HEK293T (cell line): ENCODE measurements around the gene SERBP1.
"Not testable (repeated sequence)": the region's sequence is repeated elsewhere in the genome, so short reads cannot be mapped to it uniquely, and the experiment has no call there.

Experiments
- CTCF ChIA-PET: fragments of 350-600 bp; formaldehyde crosslinking; extraction: SDS; loops from one replicate; lab custom pipeline; 2021; ENCODE audit warnings: antibody characterized with exemption, inconsistent platforms; lab: Yijun Ruan, JAX
- POLR2A ChIA-PET: fragments of 350-600 bp; formaldehyde crosslinking; extraction: SDS; loops from one replicate; lab custom pipeline; 2020; ENCODE audit warnings: antibody characterized with exemption, inconsistent platforms; lab: Yijun Ruan, JAX
- DNase-seq: peaks from one replicate; pipeline ENCODE4 v3.0.0; 2012; ENCODE audit warnings: mixed read lengths; ENCODE audit errors: extremely low spot score
- ARNT ChIP-seq: fragments of 450-650 bp; IDR thresholded peaks from 2 replicates; pipeline ENCODE4 v1.6.1; 2017; ENCODE audit warnings: mild to moderate bottlenecking
- BHLHE40 ChIP-seq: fragments of 450-650 bp; IDR thresholded peaks from 2 replicates; pipeline ENCODE4 v1.6.1; 2016; ENCODE audit warnings: mild to moderate bottlenecking, moderate library complexity, borderline replicate concordance
- CTBP1 ChIP-seq: fragments of 450-650 bp; IDR thresholded peaks from 2 replicates; pipeline ENCODE4 v1.6.1; 2016; ENCODE audit warnings: borderline replicate concordance
- ELF4 ChIP-seq: fragments of 450-650 bp; IDR thresholded peaks from 2 replicates; pipeline ENCODE4 v1.6.1; 2017; ENCODE audit warnings: antibody characterized with exemption
- FOXA1 ChIP-seq: fragments of 450-650 bp; IDR thresholded peaks from 2 replicates; pipeline ENCODE4 v1.6.1; 2016; ENCODE audit warnings: mild to moderate bottlenecking
- FOXK2 ChIP-seq: fragments of 450-650 bp; IDR thresholded peaks from 2 replicates; pipeline ENCODE4 v1.6.1; 2016; ENCODE audit warnings: mild to moderate bottlenecking
- FOXM1 ChIP-seq: fragments of 450-650 bp; IDR thresholded peaks from 2 replicates; pipeline ENCODE4 v1.6.1; 2017; ENCODE audit warnings: mild to moderate bottlenecking, borderline replicate concordance
- HDGF ChIP-seq: fragments of 450-650 bp; IDR thresholded peaks from 2 replicates; pipeline ENCODE4 v1.6.1; 2017; ENCODE audit warnings: antibody characterized with exemption, borderline replicate concordance
- L3MBTL2 ChIP-seq: fragments of 450-650 bp; conservative IDR thresholded peaks from 2 replicates; pipeline ENCODE4 v1.6.1; 2016; ENCODE audit warnings: mild to moderate bottlenecking
- LEF1 ChIP-seq: fragments of 450-650 bp; IDR thresholded peaks from 2 replicates; pipeline ENCODE4 v1.6.1; 2017; ENCODE audit warnings: mild to moderate bottlenecking, borderline replicate concordance
- NFRKB ChIP-seq: fragments of 450-650 bp; IDR thresholded peaks from 2 replicates; pipeline ENCODE4 v1.6.1; 2016; ENCODE audit warnings: mild to moderate bottlenecking, moderate library complexity
- SP1 ChIP-seq: fragments of 450-650 bp; IDR thresholded peaks from 2 replicates; pipeline ENCODE4 v1.6.1; 2017
- SUZ12 ChIP-seq: fragments of 450-650 bp; IDR thresholded peaks from 2 replicates; pipeline ENCODE4 v1.6.1; 2016; ENCODE audit warnings: mild to moderate bottlenecking
- TARDBP ChIP-seq: fragments of 450-650 bp; IDR thresholded peaks from 2 replicates; pipeline ENCODE4 v1.6.1; 2016
- ZNF384 ChIP-seq: fragments of 450-650 bp; IDR thresholded peaks from 2 replicates; pipeline ENCODE4 v1.6.1; 2016
- TF ChIP-seq, protein P1 (sequence below): fragments of 450-650 bp; IDR thresholded peaks from 2 replicates; pipeline ENCODE4 v1.6.1; 2016

The SERBP1 gene

DNA sequence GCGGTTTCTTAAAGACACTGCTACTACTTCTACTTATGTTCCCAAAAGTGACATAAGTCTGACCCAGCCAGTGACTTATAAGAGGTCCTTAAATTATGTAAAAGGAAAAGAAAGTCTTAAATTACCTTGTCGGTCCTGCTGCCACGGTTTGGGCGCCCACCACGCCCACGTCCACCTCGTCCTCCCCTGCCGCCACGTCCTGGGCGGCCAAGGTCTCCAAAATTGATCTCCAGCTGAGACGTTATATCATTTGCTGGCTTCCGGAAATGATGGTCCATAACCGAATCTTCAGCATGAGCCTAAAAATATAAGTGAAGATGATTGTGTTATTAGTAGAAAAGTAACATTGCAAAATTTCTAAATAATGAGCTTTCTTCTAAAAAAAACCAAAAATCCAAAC, 15.2 kb downstream of the SERBP1 start:
- no peak for DNase-seq
- POLR2A ChIA-PET, result interaction anchor here (1.0 kb wide), 1 partner anchor 14 kb away, joined by 5 read pairs; no protein-coding TSS in a partner anchor
- CTCF ChIA-PET, result no interaction called here
- TF ChIP-seq CTBP1 (no peak), FOXK2 (no peak), ARNT (no peak), SP1 (no peak), ZNF384 (no peak), NFRKB (no peak), HDGF (no peak), L3MBTL2 (no peak), SUZ12 (no peak), FOXA1 (no peak)
- TF ChIP-seq, protein P1, sequence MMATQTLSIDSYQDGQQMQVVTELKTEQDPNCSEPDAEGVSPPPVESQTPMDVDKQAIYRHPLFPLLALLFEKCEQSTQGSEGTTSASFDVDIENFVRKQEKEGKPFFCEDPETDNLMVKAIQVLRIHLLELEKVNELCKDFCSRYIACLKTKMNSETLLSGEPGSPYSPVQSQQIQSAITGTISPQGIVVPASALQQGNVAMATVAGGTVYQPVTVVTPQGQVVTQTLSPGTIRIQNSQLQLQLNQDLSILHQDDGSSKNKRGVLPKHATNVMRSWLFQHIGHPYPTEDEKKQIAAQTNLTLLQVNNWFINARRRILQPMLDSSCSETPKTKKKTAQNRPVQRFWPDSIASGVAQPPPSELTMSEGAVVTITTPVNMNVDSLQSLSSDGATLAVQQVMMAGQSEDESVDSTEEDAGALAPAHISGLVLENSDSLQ, result no peak

DNA sequence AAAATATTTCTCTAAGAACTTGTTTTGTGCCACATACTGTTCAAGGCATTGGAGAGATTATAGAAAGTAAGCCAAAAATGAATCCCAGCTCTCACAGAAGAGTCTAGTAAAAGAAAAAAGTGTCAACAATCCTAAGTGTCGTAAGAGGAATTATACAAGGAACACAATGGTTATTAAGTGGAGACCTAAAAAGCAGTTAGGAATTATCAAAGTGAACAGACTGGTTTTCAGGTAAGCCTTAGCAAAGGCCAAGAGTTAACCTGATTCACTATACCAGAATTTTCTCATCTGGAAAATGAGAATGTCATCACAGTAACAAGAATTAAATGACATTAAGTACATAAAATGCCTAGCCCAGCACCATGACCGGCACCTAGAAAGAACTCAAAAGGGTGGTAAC, 15.6 kb downstream of the SERBP1 start:
- TF ChIP-seq ELF4, result no peak
- no peak for DNase-seq
- ChIA-PET CTCF (no interaction called here), POLR2A (no interaction called here)

DNA sequence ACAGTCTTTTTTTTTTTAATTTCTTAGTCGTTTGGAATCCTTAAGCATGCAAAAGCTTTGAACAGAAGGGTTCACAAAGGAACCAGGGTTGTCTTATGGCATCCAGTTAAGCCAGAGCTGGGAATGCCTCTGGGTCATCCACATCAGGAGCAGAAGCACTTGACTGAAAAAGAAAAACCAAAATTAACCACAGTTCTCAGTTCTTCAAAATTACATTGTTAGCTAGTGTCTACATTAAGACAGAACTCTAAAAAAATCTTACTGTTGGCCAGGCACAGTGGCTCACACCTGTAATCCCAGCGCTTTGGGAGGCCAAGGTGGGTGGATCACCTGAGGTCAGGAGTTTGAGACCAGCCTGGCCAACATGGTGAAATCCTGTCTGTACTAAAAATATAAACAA, 17.1 kb downstream of the SERBP1 start:
- POLR2A ChIA-PET, DNase-seq, CTCF ChIA-PET: not testable (repeated sequence)

DNA sequence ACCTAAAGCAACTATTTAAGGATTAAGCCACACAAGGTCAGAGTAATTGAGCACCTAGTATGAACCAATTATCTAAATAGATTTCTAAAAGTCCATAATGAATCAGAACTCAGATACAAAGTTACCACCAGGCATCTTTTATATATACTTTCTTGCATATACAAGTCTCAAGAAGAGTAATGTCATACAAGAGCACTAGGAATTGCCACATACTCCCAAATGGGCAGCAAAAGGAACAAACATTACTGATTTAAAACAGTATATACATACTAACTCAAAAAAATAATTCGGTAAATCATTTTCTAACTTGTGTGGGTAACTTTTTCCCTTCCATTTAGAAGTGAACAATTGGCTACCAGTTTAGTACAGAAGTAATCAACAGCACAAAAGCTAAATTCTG, 22.1 kb downstream of the SERBP1 start:
- DNase-seq, result no peak
- POLR2A ChIA-PET, result no interaction called here
- CTCF ChIA-PET, result no interaction called here
- TF ChIP-seq NFRKB, result no peak
- TF ChIP-seq L3MBTL2, result no peak
- TF ChIP-seq HDGF, result no peak
- TF ChIP-seq CTBP1, result no peak
- TF ChIP-seq SP1, result no peak
- TF ChIP-seq BHLHE40, result no peak
- TF ChIP-seq LEF1, result no peak
- TF ChIP-seq FOXA1, result no peak
- no peak for TF ChIP-seq TARDBP
- TF ChIP-seq ZNF384, result no peak
- TF ChIP-seq FOXM1, result no peak
- no peak for TF ChIP-seq FOXK2
- no peak for TF ChIP-seq SUZ12
- TF ChIP-seq, protein P1, result no peak
- no peak for TF ChIP-seq ELF4

DNA sequence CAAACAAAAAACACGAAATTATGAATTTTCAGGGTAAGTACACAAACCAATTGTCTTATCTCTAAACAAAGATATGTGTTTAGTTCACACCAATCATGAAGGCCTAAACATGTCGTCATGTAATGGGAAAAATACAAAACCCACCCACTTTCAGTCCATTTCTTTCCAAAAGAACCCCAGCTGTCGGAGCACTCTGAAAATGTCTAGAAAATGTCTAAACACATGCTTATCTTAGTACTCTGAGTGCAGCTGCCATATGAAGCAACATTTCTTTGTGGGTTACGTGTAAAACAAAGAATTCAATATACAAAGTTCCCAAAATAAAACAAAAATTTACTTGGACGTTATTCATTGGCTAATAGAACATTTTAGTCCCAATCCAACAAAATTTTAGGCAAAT, 22.7 kb downstream of the SERBP1 start:
- DNase-seq, result no peak
- no peak for TF ChIP-seq TARDBP
- no peak for TF ChIP-seq FOXA1
- no peak for TF ChIP-seq ELF4
- no peak for TF ChIP-seq CTBP1
- no peak for TF ChIP-seq ARNT
- POLR2A ChIA-PET, result no interaction called here
- CTCF ChIA-PET, result no interaction called here

DNA sequence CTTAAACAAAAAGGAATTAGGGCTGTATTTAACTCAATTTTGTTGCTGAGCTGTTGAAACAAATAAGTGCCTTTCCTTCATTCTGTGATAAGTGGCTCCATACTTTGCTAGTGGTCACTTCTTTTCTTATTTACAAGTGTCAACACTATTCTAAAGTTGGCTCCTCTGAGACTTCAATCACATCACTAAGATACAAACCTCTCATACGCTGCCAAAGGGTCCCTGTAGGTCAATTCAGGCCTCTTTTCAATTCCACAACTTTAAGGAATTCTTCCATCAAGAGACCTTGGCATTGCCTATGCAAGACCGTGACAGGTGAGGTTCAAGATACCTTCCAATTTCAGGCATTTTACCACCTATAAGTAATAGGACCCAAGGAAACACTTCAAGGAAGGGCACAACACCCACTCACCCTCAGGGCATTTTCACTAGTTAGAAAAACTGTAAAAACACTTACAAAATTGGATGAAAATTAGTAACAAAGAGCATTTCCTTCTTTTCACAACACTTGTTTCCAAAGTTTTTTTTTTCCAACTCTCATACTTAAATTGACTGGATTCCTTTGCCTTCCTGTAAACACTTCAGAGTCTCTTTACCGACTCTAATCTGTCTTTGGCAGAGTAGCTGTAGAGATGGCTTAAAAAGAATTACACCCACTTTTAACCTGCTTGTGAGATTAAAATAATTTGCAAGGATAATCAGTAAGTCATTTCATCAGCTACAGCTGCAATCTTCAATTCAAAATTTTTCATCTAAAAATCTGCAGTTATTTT, 24.5 kb downstream of the SERBP1 start:
- no peak for TF ChIP-seq ARNT
- no peak for TF ChIP-seq L3MBTL2
- 0 out of 2 replicates have a peak, but pooled peaks have one; percentile 24 for TF ChIP-seq NFRKB
- CTCF ChIA-PET, result no interaction called here
- POLR2A ChIA-PET, result no interaction called here
- no peak for DNase-seq

DNA sequence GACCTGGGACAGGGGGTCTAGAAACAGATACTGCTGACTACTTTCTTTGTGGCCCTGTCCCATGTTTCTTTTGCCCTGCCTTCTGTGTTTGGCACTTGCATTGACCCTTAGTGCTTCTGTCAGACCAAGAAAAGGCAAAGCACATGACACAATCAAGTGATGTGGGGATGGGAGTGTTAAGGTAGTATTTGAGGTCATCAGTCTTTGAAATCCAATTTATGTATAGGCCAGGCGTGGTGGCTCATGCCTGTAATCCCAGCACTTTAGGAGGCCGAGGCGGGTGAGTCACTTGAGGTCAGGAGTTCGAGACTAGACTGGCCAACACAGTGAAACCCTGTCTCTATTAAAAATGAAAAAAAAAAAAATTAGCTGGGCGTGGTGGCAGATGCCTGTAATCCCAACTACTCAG, 26.0 kb downstream of the SERBP1 start:
- CTCF ChIA-PET, result no interaction called here
- DNase-seq, result no peak
- POLR2A ChIA-PET, result interaction anchor here (0.6 kb wide), 1 partner anchor 57 kb away, joined by 4 read pairs; no protein-coding TSS in a partner anchor
- TF ChIP-seq ARNT, result no peak
- TF ChIP-seq NFRKB, result no peak
- no peak for TF ChIP-seq TARDBP
- no peak for TF ChIP-seq BHLHE40
- TF ChIP-seq HDGF, result no peak
- no peak for TF ChIP-seq LEF1
- no peak for TF ChIP-seq SUZ12

DNA sequence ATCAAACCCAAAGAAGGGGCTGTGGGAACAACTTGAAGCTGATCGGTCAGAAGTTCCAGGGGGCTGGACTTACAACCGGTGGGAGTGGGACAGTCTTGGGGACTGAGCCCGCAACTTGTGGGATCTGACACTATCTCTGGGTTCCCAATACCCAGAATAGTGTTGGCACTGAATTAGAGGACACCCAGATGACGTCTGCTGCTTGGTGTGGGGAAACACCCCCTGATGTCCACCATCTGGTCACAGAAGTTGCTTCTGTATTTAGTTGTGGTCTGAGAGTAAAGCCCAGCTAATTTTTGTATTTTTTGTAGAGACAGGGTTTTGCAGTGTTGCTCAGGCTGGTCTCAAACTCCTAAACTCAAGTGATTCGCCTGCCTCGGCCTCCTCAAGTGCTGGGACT, 28.8 kb downstream of the SERBP1 start:
- POLR2A ChIA-PET, result interaction anchor here (0.9 kb wide), 1 partner anchor 27 kb away, joined by 3 read pairs; no protein-coding TSS in a partner anchor
- DNase-seq, result no peak
- TF ChIP-seq ARNT, result no peak
- no peak for TF ChIP-seq L3MBTL2
- TF ChIP-seq SP1, result no peak
- no peak for TF ChIP-seq NFRKB
- TF ChIP-seq LEF1, result no peak
- no peak for TF ChIP-seq CTBP1
- no peak for TF ChIP-seq SUZ12
- TF ChIP-seq ZNF384, result no peak
- no peak for TF ChIP-seq BHLHE40
- TF ChIP-seq, protein P1, result no peak
- no peak for TF ChIP-seq TARDBP
- TF ChIP-seq ELF4, result no peak
- no peak for TF ChIP-seq FOXM1
- no peak for TF ChIP-seq FOXA1
- TF ChIP-seq HDGF, result no peak
- TF ChIP-seq FOXK2, result no peak
- CTCF ChIA-PET, result no interaction called here
